ENCODE results near the gene TTC14.
"Not testable (repeated sequence)": the region's sequence is repeated elsewhere in the genome, so short reads cannot be mapped to it uniquely, and the experiment has no call there.

Gene TTC14

DNA sequence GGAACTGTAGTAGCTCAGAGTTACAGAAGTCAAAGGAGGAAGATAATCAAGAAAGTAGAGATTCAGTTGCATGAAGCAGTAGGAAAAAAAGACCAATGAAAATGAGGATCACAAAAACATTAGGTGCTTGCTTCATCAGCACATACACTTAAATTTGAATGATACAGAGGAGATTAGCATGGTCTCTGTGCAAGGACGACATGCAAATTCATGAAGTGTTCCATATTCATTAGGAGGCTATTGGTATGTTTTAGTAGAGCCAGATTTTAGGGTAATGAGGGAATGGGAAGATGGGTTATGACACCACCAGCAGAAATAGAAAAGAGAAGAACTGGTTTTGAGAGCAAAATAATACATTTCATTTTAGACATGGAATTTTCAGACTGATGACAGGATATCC, 21.0 kb upstream of the TTC14 start:
- Histone ChIP-seq H3K36me3 (ENCODE audit: low read length) (no peaks in the 10 kb centered on the region), H3K27ac (ENCODE audit: low read depth, low read length) (no peak overlapping the region), H2AFZ (ENCODE audit: low read depth, low read length, severe bottlenecking) (no peak overlapping the region), H3K79me2 (ENCODE audit: insufficient read depth, low read length) (no peaks in the 10 kb centered on the region), H3K4me2 (ENCODE audit: low read depth, low read length, poor library complexity, severe bottlenecking) (no peak overlapping the region), H3K27me3 (ENCODE audit: low read length) (no peaks in the 10 kb centered on the region), H4K20me1 (ENCODE audit: low read depth, low read length) (no peaks in the 10 kb centered on the region), H3K9ac (ENCODE audit: low read length) (no peak overlapping the region), H3K9me3 (ENCODE audit: insufficient read depth, low read length) (no peaks in the 10 kb centered on the region), H3K4me3 (ENCODE audit: insufficient read depth, low read length, poor library complexity, severe bottlenecking) (no peak overlapping the region), H3K9me2 (replicated peaks; ENCODE audit: insufficient read depth, low read length) (no peaks in the 10 kb centered on the region), H3F3A (ENCODE audit: insufficient read depth) (no peaks in the 10 kb centered on the region)
- no peak for TF ChIP-seq EZH2phosphoT487 (conservative IDR thresholded peaks at IDR 0.05; ENCODE audit: low read length)
- TF ChIP-seq, protein P1, sequence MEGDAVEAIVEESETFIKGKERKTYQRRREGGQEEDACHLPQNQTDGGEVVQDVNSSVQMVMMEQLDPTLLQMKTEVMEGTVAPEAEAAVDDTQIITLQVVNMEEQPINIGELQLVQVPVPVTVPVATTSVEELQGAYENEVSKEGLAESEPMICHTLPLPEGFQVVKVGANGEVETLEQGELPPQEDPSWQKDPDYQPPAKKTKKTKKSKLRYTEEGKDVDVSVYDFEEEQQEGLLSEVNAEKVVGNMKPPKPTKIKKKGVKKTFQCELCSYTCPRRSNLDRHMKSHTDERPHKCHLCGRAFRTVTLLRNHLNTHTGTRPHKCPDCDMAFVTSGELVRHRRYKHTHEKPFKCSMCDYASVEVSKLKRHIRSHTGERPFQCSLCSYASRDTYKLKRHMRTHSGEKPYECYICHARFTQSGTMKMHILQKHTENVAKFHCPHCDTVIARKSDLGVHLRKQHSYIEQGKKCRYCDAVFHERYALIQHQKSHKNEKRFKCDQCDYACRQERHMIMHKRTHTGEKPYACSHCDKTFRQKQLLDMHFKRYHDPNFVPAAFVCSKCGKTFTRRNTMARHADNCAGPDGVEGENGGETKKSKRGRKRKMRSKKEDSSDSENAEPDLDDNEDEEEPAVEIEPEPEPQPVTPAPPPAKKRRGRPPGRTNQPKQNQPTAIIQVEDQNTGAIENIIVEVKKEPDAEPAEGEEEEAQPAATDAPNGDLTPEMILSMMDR (IDR thresholded peaks at IDR 0.05; ENCODE audit: insufficient read depth, low read length, poor library complexity, severe bottlenecking) = no peak

GRCh38 chr3:180590396-180590795, 11.6 kb upstream of the TTC14 start:
- H2AFZ ChIP-seq (ENCODE audit: low read depth, low read length, severe bottlenecking) = no peak overlapping the region
- H3K9ac ChIP-seq (ENCODE audit: low read length) = no peak overlapping the region
- no peaks in the 10 kb centered on the region; the same call in 1 of the 2 replicates for H3K27me3 ChIP-seq (ENCODE audit: low read length)
- no peaks in the 10 kb centered on the region for H3K79me2 ChIP-seq (ENCODE audit: insufficient read depth, low read length)
- H3K36me3 ChIP-seq (ENCODE audit: low read length) = no peaks in the 10 kb centered on the region
- H3F3A ChIP-seq (ENCODE audit: insufficient read depth) = no peaks in the 10 kb centered on the region
- TF ChIP-seq EZH2phosphoT487 (conservative IDR thresholded peaks at IDR 0.05; ENCODE audit: low read length) = no peak
- TF ChIP-seq, protein P1 (IDR thresholded peaks at IDR 0.05; ENCODE audit: insufficient read depth, low read length, poor library complexity, severe bottlenecking) = no peak
- no peaks in the 10 kb centered on the region for H3K9me2 ChIP-seq (replicated peaks; ENCODE audit: insufficient read depth, low read length)
- H4K20me1 ChIP-seq (ENCODE audit: low read depth, low read length) = no peaks in the 10 kb centered on the region
- no peak overlapping the region for H3K4me3 ChIP-seq (ENCODE audit: insufficient read depth, low read length, poor library complexity, severe bottlenecking)
- H3K9me3 ChIP-seq (ENCODE audit: insufficient read depth, low read length) = no peaks in the 10 kb centered on the region
- no peak overlapping the region for H3K4me2 ChIP-seq (ENCODE audit: low read depth, low read length, poor library complexity, severe bottlenecking)
- no peak overlapping the region for H3K27ac ChIP-seq (ENCODE audit: low read depth, low read length)

- H3K4me3 ChIP-seq (ENCODE audit: insufficient read depth, low read length, poor library complexity, severe bottlenecking); H3K9me3 ChIP-seq (ENCODE audit: insufficient read depth, low read length); H3F3A ChIP-seq (ENCODE audit: insufficient read depth); H3K79me2 ChIP-seq (ENCODE audit: insufficient read depth, low read length); H4K20me1 ChIP-seq (ENCODE audit: low read depth, low read length); H3K27me3 ChIP-seq (ENCODE audit: low read length); H3K9me2 ChIP-seq (replicated peaks; ENCODE audit: insufficient read depth, low read length); H3K9ac ChIP-seq (ENCODE audit: low read length); H2AFZ ChIP-seq (ENCODE audit: low read depth, low read length, severe bottlenecking); H3K27ac ChIP-seq (ENCODE audit: low read depth, low read length); H3K4me2 ChIP-seq (ENCODE audit: low read depth, low read length, poor library complexity, severe bottlenecking); H3K36me3 ChIP-seq (ENCODE audit: low read length): not testable (repeated sequence)
Measured at GRCh38 chr3:180593631-180594030, 8.3 kb upstream of the TTC14 start.

- TF ChIP-seq, protein P1 (IDR thresholded peaks at IDR 0.05; ENCODE audit: insufficient read depth, low read length, poor library complexity, severe bottlenecking) = no peak
- TF ChIP-seq EZH2phosphoT487 (conservative IDR thresholded peaks at IDR 0.05; ENCODE audit: low read length) = no peak
- Histone ChIP-seq H3K4me3 (ENCODE audit: insufficient read depth, low read length, poor library complexity, severe bottlenecking) (no peak overlapping the region), H3K36me3 (ENCODE audit: low read length) (no peaks in the 10 kb centered on the region), H4K20me1 (ENCODE audit: low read depth, low read length) (no peaks in the 10 kb centered on the region), H2AFZ (ENCODE audit: low read depth, low read length, severe bottlenecking) (no peak overlapping the region), H3F3A (ENCODE audit: insufficient read depth) (no peaks in the 10 kb centered on the region), H3K4me2 (ENCODE audit: low read depth, low read length, poor library complexity, severe bottlenecking) (no peak overlapping the region), H3K27me3 (ENCODE audit: low read length) (no peaks in the 10 kb centered on the region), H3K9me2 (replicated peaks; ENCODE audit: insufficient read depth, low read length) (no peaks in the 10 kb centered on the region), H3K27ac (ENCODE audit: low read depth, low read length) (no peak overlapping the region), H3K9me3 (ENCODE audit: insufficient read depth, low read length) (no peaks in the 10 kb centered on the region), H3K9ac (ENCODE audit: low read length) (no peak overlapping the region), H3K79me2 (ENCODE audit: insufficient read depth, low read length) (no peaks in the 10 kb centered on the region)
Measured at GRCh38 chr3:180594631-180595558, 7.1 kb upstream of the TTC14 start.

Data from SU-DHL-6 (cell line).